RWPE1 (cell line): ENCODE data around the gene ANTXR1.
A peak's percentile ranks its signal among the peaks of the same experiment; 100 is the strongest.

Experiments
- CTCF ChIA-PET: fragments of 350-600 bp; sonication (Branson Sonifier 250); formaldehyde crosslinking; extraction: SDS; loops from one replicate; lab custom pipeline; 2021; lab: Yijun Ruan, JAX
- POLR2A ChIA-PET: fragments of 400-600 bp; formaldehyde crosslinking; extraction: SDS; loops from one replicate; lab custom pipeline; 2020; ENCODE audit warnings: antibody characterized with exemption; ENCODE audit not compliant: low non-redundant PET; lab: Yijun Ruan, JAX
- DNase-seq: peaks from one replicate; pipeline ENCODE4 v3.0.0; 2012; ENCODE audit warnings: low spot score
- H3K27ac ChIP-seq: fragments of 450-650 bp; 2 replicates; pipeline ENCODE4 v1.5.1; 2017
- TF ChIP-seq, protein P1 (sequence below): fragments of 450-650 bp; conservative IDR thresholded peaks from 2 replicates; pipeline ENCODE4 v1.5.1; 2017; ENCODE audit warnings: low read depth, mild to moderate bottlenecking

ANTXR1 gene

DNA sequence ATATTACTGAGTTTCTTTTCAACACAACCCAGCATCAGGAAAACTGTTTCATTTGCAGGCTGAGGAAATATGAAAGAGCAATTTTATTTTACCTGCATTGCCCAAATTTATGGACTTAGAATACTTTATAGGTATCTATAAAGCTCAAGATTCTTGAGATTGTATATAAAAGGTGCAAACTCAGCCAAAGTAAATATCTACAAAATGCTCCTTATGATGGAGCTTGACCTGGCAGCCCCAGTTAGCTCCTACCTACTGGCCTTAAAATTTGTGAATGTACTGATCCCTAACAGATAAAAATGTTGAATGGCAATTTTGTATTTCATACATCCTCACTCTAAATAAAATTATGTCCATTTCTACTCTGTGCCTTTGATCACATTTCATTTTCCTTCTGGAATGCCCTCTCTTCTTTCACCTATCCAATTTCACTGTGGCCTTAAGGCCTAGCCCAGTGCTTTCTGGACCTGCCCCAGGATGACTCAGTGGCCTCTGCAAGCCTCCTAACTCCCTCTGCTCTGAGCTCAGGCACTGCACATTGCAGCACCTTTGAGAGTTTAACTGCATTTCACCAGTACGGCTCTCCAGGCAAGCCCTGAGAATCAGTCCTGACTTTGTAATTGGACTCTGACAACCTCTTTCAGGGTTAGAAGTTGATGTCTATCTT is 125.9 kb downstream of the ANTXR1 start:
- ChIA-PET CTCF (interaction anchor here (0.6 kb wide), 1 partner anchor 948 kb away, joined by 3 read pairs; no protein-coding TSS in a partner anchor), POLR2A (no interaction called here)
- H3K27ac ChIP-seq: peak overlapping the region; percentile 85
- peak; percentile 70 for DNase-seq
- TF ChIP-seq, protein P1, sequence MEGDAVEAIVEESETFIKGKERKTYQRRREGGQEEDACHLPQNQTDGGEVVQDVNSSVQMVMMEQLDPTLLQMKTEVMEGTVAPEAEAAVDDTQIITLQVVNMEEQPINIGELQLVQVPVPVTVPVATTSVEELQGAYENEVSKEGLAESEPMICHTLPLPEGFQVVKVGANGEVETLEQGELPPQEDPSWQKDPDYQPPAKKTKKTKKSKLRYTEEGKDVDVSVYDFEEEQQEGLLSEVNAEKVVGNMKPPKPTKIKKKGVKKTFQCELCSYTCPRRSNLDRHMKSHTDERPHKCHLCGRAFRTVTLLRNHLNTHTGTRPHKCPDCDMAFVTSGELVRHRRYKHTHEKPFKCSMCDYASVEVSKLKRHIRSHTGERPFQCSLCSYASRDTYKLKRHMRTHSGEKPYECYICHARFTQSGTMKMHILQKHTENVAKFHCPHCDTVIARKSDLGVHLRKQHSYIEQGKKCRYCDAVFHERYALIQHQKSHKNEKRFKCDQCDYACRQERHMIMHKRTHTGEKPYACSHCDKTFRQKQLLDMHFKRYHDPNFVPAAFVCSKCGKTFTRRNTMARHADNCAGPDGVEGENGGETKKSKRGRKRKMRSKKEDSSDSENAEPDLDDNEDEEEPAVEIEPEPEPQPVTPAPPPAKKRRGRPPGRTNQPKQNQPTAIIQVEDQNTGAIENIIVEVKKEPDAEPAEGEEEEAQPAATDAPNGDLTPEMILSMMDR: no peak

- CTCF ChIA-PET: interaction anchor here (0.5 kb wide), 1 partner anchor 183 kb away, joined by 3 read pairs; no protein-coding TSS in a partner anchor
- no peak overlapping the region for H3K27ac ChIP-seq
- TF ChIP-seq, protein P1: no peak
- no peak for DNase-seq
- POLR2A ChIA-PET: no interaction called here
These were observed 127.0 kb downstream of the ANTXR1 start for GRCh38 chr2:69139778-69140670.

DNA sequence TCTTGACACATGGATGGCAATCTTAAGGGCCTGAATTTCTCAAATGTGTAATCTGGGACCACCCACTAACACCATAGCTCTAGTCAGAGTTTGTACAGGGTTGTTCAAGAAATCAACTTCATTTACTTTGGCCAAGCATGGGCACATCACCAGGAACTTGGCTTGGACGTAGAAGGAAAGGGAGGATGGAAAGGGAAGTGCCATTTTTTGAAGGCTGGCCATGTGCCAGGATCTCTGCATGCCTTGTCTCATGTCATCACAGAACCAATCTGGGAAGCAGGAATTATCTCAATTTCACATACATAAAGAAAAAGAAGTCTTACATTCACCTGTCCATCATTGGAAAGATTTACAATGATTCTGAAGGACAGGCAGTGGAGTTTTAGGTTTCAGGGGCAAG is 128.1 kb downstream of the ANTXR1 start:
- TF ChIP-seq, protein P1: no peak
- no peak for DNase-seq
- ChIA-PET POLR2A (no interaction called here), CTCF (no interaction called here)
- H3K27ac ChIP-seq: no peak overlapping the region

- CTCF ChIA-PET: no interaction called here
- TF ChIP-seq, protein P1: no peak
- H3K27ac ChIP-seq: peak overlapping the region; percentile 74
- POLR2A ChIA-PET: no interaction called here
- DNase-seq: no peak
These were observed 130.9 kb downstream of the ANTXR1 start for GRCh38 chr2:69143748-69144360.

- H3K27ac ChIP-seq: no peak overlapping the region
- POLR2A ChIA-PET: no interaction called here
- DNase-seq: no peak
- TF ChIP-seq, protein P1: no peak
- CTCF ChIA-PET: no interaction called here
These were observed 132.2 kb downstream of the ANTXR1 start for GRCh38 chr2:69145204-69145603.

DNA sequence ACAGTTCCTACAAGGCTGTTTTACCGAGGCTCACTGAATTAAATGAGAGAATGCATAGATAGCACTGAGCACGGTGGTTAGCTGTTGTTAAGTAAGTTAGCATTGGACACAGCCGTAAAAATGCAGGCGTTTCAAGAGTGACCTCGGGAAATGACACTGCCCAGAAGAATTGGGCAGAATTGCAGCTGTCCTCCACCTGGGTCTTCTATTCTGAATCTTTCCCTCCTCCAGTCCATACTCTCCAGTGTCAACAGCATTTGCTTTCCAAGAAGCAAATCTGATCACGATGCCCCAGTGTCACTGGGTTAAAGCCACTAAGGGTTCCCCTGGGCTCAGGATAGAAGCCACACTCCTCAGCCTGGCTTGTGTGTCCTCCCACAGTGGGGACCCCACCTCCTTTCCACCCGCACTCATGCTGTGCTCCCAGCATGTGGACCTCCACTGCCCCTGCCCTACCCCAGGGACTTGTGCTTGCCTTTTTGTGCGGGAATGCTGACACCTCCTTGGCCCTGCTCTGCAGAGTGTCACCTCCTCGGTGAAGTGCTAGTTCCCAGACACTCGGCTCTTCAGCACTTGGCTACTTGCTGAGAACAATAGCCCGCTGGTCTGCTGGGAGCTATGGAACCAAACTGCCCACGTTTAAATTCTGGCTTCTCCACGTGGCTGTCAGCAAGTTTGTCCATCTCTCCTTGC is 135.0 kb downstream of the ANTXR1 start:
- POLR2A ChIA-PET: no interaction called here
- DNase-seq: no peak
- TF ChIP-seq, protein P1: no peak
- no peak overlapping the region for H3K27ac ChIP-seq
- CTCF ChIA-PET: no interaction called here
